NCI-H1694 (cell line): ENCODE measurements around the gene SOBP.

Experiments used
- DNase-seq: peaks from one replicate; lab custom pipeline; 2025; lab: John Stamatoyannopoulos, UW

The SOBP gene

DNA sequence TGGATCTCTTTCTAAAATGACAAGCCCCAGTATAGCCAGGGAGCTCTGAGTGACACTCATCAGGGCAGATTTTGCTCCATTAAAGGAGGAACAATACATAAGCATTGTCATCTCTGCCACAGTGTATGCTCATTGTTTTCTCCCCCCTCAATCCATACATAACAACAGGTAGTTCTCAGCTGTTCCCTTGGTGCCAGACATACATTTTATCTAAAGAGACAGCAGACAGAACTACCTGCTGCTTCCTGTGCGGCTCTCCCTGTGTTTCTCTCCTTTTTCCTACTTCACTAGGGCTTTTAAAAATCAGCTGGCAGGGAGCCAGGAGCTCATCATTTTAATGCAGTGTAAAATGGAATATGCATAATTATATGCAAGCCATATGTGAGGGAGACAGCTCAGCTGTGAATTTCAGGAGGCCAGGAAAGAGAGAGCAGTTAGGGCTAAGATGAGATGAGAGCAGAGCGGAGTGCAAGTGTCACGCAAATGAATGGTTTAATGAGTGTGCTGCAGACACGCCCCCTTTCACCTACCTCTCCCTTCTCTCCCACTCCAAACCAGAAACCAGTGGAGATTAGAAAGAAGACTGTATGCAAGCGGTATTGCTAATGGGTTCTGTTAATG, 96.0 kb downstream of the SOBP start:
- DNase-seq, result peak; percentile 55

DNA sequence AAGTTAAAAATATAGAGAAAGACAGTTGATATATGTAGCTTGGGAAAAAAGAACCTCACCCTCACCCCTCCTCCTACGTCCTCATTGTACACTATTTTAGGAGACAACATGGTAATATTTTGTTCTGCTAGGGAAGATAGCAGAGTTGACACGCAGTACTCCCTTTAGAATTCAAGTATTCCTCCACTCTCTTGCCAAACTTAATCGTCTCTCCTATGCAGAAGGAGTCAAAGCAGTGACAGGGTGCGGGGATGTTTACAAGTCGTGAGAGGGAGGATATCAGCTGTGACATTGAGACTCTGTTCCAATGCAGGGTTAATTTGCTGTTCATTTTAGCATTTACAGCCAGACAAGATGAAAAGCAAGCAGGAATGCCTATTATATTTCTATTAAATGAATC, 97.5 kb downstream of the SOBP start:
- DNase-seq, result no peak

DNA sequence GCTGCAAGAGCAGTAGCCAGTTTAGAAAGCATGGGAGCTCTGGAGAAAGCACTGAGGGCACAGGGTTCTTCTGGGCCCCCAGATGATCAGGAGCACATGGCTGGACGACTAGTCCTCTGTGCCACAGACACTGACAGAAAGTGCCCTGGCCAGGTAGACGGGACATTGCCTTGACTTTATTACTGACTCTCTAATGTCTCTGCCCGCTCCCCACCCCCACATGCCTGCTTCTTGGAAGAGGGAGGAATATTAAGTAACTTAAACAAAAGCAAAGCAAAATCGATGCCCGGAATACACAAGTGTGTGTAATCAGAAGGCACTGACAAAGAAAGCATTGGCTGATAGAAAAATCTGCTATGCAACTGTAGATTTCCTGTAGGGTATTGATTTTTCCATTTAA, 99.3 kb downstream of the SOBP start:
- DNase-seq, result no peak

DNA sequence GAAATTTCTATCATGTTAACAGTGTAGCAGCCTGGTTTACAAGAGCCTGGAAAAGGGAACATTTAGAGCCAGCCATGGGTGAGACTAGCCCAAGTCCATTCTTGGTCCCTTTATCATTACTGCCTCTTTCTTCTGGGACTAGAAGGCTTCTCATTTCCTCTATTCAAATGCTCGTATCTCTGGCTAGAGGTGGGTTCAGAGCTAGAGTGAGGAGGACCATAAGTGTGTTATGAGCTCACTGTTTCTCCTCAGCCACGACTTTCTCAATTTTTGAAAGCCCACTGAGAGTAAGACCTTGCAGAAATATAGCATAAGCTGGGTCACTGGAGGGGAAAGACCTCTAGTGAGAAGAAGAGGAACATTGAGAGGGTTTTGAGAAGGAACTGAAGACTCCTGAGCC, 100.0 kb downstream of the SOBP start:
- no peak for DNase-seq

DNA sequence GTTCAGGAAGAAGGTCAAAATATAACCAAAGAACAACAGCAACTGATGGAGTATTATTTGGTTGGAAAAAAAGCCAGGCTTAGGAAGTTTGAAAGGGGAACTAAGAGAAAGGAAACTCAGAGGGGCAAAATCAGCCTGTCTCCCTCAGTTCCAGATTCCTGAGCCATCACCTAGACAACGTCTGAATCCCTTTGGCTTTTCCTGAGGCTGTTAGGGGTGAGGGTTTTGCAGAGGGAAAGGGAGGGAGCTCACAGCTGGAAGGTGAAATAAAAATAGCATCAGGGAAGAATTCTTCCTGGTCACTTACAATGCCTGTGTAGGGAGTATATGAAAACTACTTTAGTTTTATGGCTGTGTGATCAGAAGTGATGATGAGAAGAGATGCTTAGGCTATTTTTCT, 100.5 kb downstream of the SOBP start:
- DNase-seq, result no peak

DNA sequence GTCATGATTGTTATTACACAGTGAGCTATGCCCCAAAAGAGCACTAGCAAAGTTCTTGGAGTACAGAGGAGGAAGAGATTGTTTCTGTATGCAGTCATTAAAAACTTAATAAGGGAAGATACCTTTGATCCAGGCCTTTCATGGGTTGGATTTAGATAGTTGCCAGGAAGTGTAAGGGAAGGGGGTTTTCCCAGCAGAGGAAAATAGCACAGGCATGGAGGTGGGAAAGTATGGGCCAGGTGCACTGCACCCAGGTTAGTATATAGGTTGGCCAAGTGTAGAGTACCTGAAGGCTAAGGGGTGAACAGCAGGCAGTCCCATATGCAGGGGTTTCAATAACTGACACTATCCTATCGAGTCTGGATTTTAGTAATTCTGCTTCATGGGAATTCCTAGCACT, 101.4 kb downstream of the SOBP start:
- no peak for DNase-seq

DNA sequence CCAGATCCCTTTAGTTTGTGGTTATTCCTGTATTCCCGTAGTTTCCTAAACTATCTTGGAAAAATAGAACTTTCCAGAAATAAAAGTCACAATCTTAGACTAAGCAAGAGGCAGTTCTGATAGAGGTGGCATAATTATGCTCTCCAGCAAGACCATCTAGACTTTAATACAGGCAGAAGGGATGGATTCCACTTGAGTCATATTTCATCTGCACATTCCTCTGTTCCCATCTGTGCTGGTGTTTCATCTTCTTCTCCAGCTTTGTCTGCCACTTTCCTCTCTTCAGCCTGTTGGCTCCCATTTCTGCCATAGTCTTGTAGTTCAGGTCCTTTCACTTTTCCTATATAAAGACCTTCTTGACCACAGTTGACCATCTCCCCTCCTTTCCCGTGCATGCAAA, 102.9 kb downstream of the SOBP start:
- no peak for DNase-seq

DNA sequence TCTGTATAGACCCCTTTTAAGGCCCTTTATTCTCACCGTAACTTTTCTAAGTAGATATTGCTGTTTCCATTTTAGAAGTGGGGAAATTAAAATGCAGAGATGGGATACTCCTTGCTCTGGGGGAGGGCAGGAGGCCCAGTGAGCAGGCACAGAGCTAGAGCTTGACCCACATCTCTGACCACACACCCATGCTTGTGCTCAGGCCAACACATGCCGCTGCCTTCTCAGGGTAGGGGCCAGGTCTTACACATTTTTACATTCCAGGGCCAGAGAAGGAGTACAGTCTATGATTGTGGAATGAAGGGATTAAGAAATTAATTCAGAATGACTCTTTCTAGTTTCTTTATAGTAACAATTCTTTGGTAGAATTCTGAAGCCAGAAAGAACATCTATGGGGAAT, 104.8 kb downstream of the SOBP start:
- DNase-seq, result no peak

DNA sequence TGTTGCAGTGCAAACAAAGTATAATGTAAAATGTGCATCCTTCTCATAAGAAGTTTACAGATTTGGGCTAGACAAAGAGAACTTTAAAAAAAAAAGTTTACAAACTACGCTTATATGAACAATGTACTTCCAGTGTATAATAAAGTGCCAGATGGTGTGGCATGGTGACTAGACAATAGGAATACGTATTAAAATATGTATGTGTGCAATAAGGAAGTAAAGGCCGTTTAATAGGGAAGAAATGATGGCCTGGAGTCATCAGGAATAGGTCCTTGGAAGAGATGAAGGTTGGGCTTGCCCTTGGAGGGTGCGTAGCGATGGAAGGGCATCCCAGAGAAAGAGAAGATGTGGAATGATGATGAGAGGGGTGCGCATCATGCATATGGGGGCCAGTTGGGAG, 108.2 kb downstream of the SOBP start:
- no peak for DNase-seq

DNA sequence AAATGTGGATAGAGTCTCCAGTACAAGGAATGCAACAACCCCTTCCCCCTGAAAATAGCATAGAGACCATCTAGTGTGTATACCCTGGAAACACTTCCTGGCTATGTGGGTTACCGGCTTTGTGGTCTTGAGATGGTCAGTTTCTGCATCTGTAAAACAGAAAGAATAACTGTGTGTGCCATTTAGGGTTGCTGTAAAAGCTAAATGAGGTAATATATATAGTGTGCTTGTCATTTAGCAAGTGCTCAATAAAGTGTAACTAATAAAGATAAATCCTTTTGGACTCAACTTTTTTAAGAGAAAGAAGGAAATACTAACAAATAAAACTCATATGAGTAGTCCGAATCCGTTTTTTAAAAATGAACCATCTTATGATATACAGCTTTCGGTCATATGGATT, 109.1 kb downstream of the SOBP start:
- no peak for DNase-seq

DNA sequence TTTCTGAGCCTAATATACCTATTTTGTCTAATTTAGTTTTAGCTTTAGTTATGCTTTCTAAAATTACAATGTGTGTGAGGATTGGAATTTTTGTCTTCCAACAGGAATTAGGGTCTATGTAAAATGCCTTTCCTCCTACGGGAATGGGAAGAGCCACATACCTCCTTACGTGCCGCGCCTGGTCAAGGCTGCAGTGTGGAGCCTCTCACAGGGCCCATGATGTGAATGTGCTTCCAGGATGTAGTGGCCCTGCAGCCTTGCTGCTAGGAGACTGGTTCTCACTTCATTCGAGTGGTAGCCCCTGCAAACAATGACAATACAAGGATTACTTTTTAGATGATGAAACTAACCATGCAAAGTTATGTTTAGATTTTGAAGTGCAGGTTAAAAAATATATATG, 110.2 kb downstream of the SOBP start:
- DNase-seq, result no peak

DNA sequence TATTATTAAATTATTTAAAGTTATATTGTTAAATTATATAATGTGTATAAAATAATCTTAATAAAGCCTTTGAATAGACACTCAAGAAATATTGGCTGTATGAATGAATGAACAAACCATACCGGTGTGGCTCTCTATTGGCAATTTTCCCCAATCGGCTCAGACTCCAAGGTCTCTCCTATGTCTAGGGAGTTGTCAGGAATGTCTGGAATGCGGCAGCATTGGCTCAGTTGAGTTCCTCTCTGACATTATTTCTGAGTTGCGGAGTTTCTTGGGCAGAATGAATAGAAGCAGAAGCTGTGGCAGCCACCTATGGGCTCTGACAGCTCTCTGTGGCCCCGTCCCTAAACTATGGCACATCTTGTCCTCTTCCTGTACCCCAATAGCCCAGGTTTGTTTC, 111.0 kb downstream of the SOBP start:
- no peak for DNase-seq

DNA sequence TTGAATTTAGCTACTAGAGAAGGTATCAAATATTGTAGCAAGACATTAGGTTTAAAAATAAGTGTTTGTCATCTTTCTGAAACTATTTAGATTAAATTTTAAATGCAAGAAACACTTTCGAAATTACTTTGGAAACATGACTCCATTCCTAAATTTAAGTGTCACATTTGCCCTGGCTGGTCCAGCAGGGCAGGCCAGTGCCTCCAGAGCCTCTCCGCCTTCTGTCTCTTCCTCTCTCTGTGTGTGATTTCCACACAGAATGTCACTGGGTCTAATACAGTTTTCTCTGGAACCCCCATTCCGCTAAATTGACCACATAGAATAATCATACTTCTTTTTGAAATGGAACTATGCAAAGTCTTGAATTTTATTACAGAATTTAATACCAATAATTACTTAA, 111.5 kb downstream of the SOBP start:
- DNase-seq, result no peak

DNA sequence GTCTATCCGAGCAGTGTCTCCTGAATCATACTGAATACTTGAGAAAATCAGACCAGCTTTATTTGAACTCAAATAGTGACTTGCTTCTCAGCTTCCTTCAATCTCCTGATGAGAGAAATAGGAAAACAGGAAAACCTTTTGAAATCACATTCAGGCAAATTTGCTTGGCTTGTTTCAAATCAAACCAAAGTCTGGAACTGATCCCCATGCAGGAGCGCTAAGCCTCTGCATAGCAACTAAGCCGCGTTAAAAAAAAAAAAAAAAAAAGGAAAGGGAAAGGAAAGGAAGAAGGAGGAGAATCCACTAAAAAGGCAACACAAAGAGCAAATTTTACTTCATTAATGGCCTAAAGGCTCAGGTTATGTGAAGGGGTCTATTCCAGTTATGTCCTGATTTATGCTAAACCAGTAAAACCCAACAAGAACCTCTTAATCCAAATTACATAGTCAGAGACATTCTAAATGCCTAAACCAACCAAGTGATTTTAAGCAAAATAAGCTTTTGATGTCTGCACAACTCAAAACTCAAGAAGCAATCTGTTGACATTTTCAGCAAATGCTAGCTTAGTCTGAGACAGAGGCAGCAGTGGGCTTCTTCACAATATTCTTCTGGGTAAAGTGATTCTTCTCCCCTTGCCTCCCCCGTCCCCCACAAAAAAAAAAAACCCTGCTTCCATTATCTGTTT, 112.5 kb downstream of the SOBP start:
- DNase-seq, result no peak

DNA sequence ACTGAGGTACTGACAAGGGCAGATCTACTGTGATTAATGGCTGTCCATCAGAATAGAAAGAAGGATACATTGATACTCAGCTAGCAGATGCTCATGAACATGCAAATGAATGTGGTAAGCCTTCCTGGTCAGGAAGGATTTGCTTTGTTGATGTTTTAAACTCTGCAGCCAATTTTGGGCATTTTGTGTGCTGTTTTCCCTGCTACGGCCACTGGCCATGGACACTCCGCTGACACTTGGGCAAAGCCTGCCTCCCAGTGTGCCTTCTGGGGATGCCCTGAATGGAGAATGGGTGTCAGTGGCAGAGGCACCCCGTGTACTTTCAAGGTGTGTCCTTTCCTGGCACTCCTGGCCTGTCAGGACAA, 113.1 kb downstream of the SOBP start:
- DNase-seq, result no peak

DNA sequence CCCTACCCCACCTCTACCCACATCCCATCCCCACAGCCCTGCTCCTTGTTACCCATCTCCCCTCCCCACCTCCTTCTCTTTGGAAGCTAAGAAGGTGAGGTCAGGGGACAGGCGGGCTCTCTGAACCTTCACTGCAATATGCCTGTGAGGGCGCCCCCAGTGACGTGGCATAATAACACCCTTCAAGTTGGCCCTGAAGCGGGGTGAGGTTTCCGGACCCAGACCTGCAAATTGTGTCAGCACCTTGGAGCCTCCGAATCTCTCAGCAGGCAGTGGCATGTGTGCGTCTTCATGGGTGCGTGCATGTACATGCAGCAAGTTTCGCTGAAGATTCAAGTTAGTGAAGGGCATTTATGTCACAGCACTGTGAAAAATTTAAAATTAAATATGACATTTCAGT, 114.6 kb downstream of the SOBP start:
- no peak for DNase-seq

DNA sequence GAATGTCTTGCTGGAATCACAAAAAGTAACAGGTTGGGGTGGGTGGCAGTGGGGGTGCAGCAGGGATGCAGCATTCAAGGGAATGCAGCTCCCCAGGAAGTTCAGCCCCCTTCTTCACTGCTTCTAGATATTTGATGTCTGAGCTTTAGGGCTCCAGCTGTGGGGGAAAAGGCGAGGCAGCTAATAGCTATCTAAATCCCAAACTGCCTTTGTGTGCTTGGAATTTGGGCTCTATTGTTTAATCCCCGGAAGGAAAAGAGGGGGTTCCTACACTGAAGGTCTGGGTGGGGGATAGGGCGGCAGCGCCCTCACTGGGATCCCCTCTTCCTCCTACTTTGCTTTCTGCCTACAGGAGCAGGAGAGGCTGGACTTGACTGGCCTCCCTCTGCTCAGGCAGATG, 116.5 kb downstream of the SOBP start:
- DNase-seq, result no peak

DNA sequence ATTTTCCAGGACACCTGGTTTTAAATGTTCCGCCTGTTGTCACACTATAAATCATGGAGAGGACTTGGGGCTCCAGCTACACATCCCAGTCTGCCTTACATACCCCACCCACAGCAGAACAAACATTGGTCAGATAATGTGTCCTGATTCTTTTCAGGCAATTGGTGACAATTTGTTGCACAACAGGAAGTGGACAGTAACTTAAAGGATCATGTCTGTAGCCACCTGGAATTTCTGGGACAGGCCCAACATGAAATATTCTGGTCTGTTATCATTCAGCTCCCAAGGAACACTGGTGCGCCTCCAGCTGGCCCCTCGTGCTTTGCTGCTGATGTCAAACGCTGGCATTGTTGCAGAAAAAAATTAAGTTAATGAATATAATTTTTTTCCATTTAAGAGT, 117.2 kb downstream of the SOBP start:
- no peak for DNase-seq

DNA sequence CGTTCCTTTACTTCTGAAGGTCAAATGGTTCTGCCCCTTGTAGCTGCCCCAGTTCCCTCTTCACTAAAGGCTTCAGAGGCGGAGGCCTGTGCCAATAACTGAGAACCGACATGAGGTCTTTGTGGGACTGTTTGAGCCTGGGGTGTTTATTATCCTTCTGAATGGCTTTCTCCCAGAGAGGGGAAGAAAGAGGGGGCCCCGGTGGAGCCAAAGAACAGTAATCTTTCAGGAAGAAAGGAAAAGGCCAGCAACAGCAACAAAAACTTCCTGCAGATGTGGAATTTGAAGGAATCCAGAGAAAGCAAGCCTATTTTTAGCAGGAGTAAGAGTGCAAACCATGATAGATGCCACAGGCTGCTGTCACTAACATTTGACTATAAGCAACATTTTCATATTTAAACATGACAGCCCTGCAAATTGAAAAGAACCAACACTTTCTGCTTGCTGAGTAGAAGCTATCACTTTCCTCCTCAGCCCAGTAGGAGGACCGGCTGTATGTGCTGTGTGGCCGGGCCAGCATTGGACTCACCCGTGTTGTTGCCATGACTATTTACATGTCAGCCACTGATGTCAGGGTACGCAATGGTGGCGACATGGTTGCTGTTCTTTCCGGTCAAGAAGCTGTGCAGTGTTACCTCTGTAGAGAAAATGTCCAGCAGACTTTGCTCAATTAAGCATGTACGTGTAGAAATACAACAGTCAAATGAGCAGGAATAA, 121.3 kb downstream of the SOBP start:
- no peak for DNase-seq

DNA sequence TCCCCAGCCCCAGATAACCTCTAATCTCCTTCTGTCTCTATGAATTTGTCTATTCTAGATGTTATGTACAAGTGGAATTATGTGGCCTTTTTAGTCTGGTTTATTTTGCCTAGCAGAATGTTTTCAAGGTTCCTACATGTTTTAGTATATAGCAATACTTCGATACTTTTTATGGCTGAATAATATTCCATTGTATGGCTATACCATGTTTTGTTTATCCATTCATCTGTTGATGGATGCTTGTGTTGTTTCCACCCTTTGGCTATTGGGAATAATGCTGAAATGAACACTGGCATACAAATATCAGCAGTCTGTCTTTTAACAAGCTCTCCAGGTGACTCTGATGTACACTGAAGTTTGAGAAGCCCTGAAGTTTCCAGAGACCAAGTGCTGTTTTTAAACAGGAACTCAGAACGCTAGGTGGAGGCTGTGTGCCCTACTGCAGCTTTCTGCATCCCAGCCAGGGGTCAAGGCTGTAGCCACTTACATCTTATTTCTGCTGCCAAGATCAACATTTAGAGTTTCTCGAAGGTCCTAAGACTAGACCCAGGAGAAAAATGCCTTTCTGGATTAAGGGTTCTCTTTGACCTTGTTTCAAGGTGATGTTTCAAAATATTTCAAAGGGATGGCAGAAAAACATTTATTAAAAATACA, 123.0 kb downstream of the SOBP start:
- no peak for DNase-seq

DNA sequence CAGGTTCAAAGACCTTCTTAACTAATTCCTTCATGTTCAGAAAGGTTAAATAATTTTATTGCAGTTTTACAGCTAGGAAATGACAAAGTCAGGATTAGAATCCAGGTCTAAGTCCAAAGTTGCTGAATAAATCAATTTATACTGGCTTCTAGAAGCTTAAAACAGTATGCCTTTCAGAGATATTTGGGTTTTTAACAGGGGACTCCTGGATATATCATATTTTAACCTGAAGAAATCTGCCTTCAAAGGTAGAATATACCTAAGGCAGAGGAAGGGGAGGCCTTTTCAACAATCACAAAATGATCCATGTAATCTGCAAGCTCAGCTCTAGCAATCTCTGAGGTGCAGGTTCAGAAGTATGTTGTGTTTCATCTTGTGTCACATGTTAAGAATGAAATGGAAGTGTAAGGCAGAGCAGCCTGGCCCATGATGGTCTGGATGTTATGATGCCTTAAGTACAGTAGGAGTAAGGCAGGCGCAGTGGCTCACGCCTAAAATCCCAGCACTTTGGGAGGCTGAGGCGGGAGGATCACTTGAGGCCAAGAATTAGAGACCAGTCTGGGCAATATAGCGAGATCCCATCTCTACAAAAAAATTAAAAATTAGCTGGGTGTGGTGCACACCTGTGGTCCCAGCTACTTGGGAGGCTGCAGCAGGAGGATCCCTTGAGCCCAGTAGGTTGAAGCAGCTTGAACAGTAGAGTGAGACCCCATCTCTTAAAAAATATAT, 123.9 kb downstream of the SOBP start:
- no peak for DNase-seq

DNA sequence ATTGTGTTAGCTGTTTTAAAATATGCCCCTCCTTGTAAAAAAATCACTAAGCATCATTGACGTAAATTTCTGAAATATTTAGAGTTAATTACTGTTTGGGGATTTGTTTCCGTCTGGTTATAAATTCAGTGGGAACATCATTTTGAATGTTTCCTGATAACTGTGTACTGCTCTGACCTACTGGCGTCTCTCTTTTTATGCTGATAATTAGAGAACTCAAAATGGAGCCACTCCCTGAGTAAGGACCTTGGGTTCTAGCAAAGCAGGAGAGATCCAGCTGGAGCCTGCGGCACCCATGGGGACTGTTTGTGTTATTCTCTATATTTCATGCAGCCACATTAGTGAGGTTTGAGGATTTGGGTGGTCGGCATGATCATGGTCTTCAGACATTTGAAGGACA, 124.9 kb downstream of the SOBP start:
- no peak for DNase-seq

DNA sequence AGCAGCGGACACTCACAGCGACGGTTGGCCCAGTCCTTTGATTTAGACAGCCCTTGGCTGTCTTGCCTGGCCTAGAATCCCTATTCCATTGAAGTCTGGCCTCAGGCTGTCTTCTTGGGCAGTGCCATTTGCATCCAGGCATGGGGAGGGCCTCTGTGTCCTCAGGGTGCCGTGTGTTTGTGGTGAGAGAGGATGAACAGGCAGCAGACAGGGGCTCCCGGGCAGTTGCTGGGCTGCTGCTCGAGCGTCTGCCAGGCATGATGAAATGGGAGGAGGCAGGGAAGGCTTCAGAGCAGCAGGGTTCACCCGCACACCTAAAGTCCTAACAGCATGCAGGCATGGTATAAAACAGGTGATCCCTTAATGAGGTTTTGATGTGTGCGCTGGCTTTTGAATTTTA, 126.9 kb downstream of the SOBP start:
- no peak for DNase-seq
